ENCODE results near the gene EFCAB7. TPM values are rescaled to one million over a fixed set of nuclear protein-coding genes. Genes with fewer than 3 reads are reported as not detected.

EFCAB7 gene
- total RNA-seq, 1 donor from 2014 or later, result 3.7 TPM

DNA sequence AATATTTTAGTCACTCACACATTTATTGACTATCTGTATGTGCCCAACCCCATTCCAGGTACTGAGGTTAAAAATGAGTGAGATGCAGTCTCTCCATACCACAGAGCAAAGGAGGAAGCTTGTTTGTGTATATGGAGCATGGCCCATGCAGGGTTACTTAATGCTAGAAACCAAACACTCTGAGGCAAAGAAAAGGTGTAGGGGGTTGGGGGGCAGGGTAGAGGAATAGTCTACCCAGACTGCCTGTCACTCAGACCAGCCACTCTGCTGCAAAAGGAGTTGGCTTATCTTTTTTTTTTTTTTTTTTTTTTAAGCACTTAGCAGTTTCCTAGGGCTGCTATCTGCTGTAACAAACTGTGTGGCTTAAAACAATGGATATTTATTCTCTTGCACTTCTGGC is 89.6 kb downstream of the EFCAB7 start:
- H2AFZ ChIP-seq (ENCODE audit: low read depth, low read length), result no peak overlapping the region
- Mint-ChIP-seq H3K36me3 (ENCODE audit: low read depth, unreplicated experiment) (no peaks in the 10 kb centered on the region), H3K4me1 (ENCODE audit: low read depth, unreplicated experiment) (peaks cover 23% of the 10 kb centered on the region), H3K4me3 (ENCODE audit: unreplicated experiment) (no peak overlapping the region), H3K27me3 (ENCODE audit: low read depth, unreplicated experiment) (peaks cover 3% of the 10 kb centered on the region), H3K27ac (ENCODE audit: unreplicated experiment) (no peak overlapping the region), H3K9me3 (ENCODE audit: unreplicated experiment) (no peaks in the 10 kb centered on the region)
- no peak overlapping the region for H3K9ac ChIP-seq (ENCODE audit: low read length)
- H3K79me2 ChIP-seq (ENCODE audit: insufficient read depth, low read length), result no peaks in the 10 kb centered on the region
- H4K20me1 ChIP-seq (ENCODE audit: insufficient read depth, low read length), result peaks cover 29% of the 10 kb centered on the region
- no peaks in the 10 kb centered on the region for H3K9me3 ChIP-seq (ENCODE audit: insufficient read depth, low read depth, low read length)
- no peak overlapping the region for H3K4me2 ChIP-seq (ENCODE audit: low read length)
- FAIRE-seq (no peak), DNase-seq (ENCODE audit: low read depth) (no peak)
- no peaks in the 10 kb centered on the region for H3K4me1 ChIP-seq (ENCODE audit: insufficient read depth, low read length)
- H3K36me3 ChIP-seq (ENCODE audit: insufficient read depth, low read length), result no peaks in the 10 kb centered on the region
- no peak overlapping the region for H3K4me3 ChIP-seq (ENCODE audit: insufficient read depth, low read depth, low read length)
- H3K27me3 ChIP-seq (ENCODE audit: insufficient read depth, low read length), result no peaks in the 10 kb centered on the region
- TF ChIP-seq, protein P1, sequence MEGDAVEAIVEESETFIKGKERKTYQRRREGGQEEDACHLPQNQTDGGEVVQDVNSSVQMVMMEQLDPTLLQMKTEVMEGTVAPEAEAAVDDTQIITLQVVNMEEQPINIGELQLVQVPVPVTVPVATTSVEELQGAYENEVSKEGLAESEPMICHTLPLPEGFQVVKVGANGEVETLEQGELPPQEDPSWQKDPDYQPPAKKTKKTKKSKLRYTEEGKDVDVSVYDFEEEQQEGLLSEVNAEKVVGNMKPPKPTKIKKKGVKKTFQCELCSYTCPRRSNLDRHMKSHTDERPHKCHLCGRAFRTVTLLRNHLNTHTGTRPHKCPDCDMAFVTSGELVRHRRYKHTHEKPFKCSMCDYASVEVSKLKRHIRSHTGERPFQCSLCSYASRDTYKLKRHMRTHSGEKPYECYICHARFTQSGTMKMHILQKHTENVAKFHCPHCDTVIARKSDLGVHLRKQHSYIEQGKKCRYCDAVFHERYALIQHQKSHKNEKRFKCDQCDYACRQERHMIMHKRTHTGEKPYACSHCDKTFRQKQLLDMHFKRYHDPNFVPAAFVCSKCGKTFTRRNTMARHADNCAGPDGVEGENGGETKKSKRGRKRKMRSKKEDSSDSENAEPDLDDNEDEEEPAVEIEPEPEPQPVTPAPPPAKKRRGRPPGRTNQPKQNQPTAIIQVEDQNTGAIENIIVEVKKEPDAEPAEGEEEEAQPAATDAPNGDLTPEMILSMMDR (IDR thresholded peaks at IDR 0.05; ENCODE audit: insufficient read depth, low read depth, low read length), result no peak
- no peak for TF ChIP-seq EZH2 (IDR thresholded peaks at IDR 0.05; ENCODE audit: insufficient read depth, low read length)
- H3K27ac ChIP-seq (ENCODE audit: low read depth, low read length), result no peak overlapping the region

DNA sequence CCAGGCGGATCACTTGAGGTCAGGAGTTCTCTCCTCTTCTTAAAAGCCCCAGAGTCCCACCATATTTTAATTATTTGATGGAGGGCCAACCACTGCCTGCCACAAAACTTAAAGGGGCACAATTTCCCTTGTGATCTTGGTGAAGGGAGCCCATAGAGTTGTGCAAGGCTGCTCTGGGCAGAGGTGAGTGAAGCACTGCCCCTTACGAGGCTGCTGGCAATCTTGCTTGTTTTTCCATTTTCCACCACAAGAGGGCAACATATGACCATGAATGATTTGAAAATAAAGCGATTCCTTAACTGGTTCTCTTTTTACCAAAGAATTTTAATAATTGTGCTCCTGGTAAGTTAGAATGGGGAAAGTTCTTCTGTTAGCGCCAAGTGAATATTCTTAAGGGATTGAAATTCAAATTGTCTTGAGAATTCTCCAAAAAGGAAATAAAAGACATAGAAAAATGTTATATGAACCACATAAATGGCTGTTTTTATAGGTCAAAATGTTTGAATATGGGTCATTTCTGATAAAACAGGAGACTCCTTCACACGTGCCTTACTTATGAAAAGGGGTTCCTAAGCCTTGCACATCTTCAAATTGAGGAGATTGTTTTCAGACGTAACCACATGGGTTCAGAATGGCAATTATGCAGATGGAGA is 92.6 kb downstream of the EFCAB7 start:
- Histone ChIP-seq H3K9me3 (ENCODE audit: insufficient read depth, low read depth, low read length) (no peaks in the 10 kb centered on the region), H3K27ac (ENCODE audit: low read depth, low read length) (no peak overlapping the region), H3K36me3 (ENCODE audit: insufficient read depth, low read length) (no peaks in the 10 kb centered on the region), H3K27me3 (ENCODE audit: insufficient read depth, low read length) (no peaks in the 10 kb centered on the region), H3K79me2 (ENCODE audit: insufficient read depth, low read length) (no peaks in the 10 kb centered on the region), H4K20me1 (ENCODE audit: insufficient read depth, low read length) (peaks cover 11% of the 10 kb centered on the region), H3K4me1 (ENCODE audit: insufficient read depth, low read length) (no peaks in the 10 kb centered on the region), H2AFZ (ENCODE audit: low read depth, low read length) (no peak overlapping the region), H3K4me3 (ENCODE audit: insufficient read depth, low read depth, low read length) (no peak overlapping the region), H3K9ac (ENCODE audit: low read length) (no peak overlapping the region), H3K4me2 (ENCODE audit: low read length) (no peak overlapping the region)
- peaks cover 20% of the 10 kb centered on the region for H3K4me1 Mint-ChIP-seq (ENCODE audit: low read depth, unreplicated experiment)
- TF ChIP-seq EZH2 (IDR thresholded peaks at IDR 0.05; ENCODE audit: insufficient read depth, low read length), result no peak
- TF ChIP-seq, protein P1 (IDR thresholded peaks at IDR 0.05; ENCODE audit: insufficient read depth, low read depth, low read length), result peak; percentile 61
- no peak overlapping the region for H3K4me3 Mint-ChIP-seq (ENCODE audit: unreplicated experiment)
- H3K27me3 Mint-ChIP-seq (ENCODE audit: low read depth, unreplicated experiment), result peaks cover 3% of the 10 kb centered on the region
- no peaks in the 10 kb centered on the region for H3K9me3 Mint-ChIP-seq (ENCODE audit: unreplicated experiment)
- H3K36me3 Mint-ChIP-seq (ENCODE audit: low read depth, unreplicated experiment), result no peaks in the 10 kb centered on the region
- H3K27ac Mint-ChIP-seq (ENCODE audit: unreplicated experiment), result no peak overlapping the region
- peak; percentile 31 for DNase-seq (ENCODE audit: low read depth)
- FAIRE-seq, result peak; percentile 37

DNA sequence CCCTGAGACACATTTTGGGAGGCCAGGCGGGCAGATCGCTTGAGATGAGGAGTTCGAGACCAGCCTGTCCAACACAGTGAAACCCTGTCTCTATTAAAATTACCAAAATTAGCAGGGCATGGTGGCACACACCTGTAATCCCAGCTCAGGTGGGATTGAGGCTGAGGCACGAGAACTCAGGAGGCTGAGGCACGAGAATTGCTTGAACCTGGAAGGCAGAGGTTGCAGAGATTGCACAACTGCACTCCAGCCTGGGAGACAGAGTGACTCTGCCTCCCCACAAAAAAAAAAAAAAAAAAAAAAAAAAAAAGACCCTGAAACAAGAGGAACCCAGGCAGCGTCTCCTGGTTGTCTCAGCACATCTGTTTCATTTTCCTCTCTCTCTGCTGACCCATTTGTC is 94.1 kb downstream of the EFCAB7 start:
- no peaks in the 10 kb centered on the region for H3K79me2 ChIP-seq (ENCODE audit: insufficient read depth, low read length)
- no peak overlapping the region for H3K4me3 Mint-ChIP-seq (ENCODE audit: unreplicated experiment)
- no peak overlapping the region for H3K27ac Mint-ChIP-seq (ENCODE audit: unreplicated experiment)

More for the DNA sequence above, 94.1 kb downstream of the EFCAB7 start:
- no peak overlapping the region for H3K27ac ChIP-seq (ENCODE audit: low read depth, low read length)
- Mint-ChIP-seq H3K27me3 (ENCODE audit: low read depth, unreplicated experiment) (peaks cover 3% of the 10 kb centered on the region), H3K9me3 (ENCODE audit: unreplicated experiment) (no peaks in the 10 kb centered on the region), H3K4me1 (ENCODE audit: low read depth, unreplicated experiment) (peaks cover 10% of the 10 kb centered on the region), H3K36me3 (ENCODE audit: low read depth, unreplicated experiment) (no peaks in the 10 kb centered on the region)
- no peaks in the 10 kb centered on the region for H3K4me1 ChIP-seq (ENCODE audit: insufficient read depth, low read length)
- H3K9me3 ChIP-seq (ENCODE audit: insufficient read depth, low read depth, low read length), result no peaks in the 10 kb centered on the region
- H3K4me3 ChIP-seq (ENCODE audit: insufficient read depth, low read depth, low read length), result no peak overlapping the region
- no peak overlapping the region for H3K4me2 ChIP-seq (ENCODE audit: low read length)
- no peaks in the 10 kb centered on the region for H3K27me3 ChIP-seq (ENCODE audit: insufficient read depth, low read length)
- H3K9ac ChIP-seq (ENCODE audit: low read length), result no peak overlapping the region
- H3K36me3 ChIP-seq (ENCODE audit: insufficient read depth, low read length), result no peaks in the 10 kb centered on the region
- peaks cover 7% of the 10 kb centered on the region for H4K20me1 ChIP-seq (ENCODE audit: insufficient read depth, low read length)
- FAIRE-seq (no peak), DNase-seq (ENCODE audit: low read depth) (no peak)
- no peak for TF ChIP-seq EZH2 (IDR thresholded peaks at IDR 0.05; ENCODE audit: insufficient read depth, low read length)
- no peak overlapping the region for H2AFZ ChIP-seq (ENCODE audit: low read depth, low read length)

Measured in astrocyte (in vitro differentiated cells and primary cell).